AG04450 (cell line): ENCODE results near the gene DPP7. TPM values are rescaled to one million over a fixed set of nuclear protein-coding genes. Genes with fewer than 3 reads are reported as not detected.

ENCODE experiments used
- CTCF ChIA-PET: fragments of 300-600, 350-600 bp; formaldehyde crosslinking; extraction: SDS; loops from one replicate; lab custom pipeline; 2022; ENCODE audit warnings: antibody characterized with exemption, inconsistent platforms; lab: Charles Lee
- POLR2A ChIA-PET: fragments of 350-600 bp; formaldehyde crosslinking; extraction: SDS; loops from one replicate; lab custom pipeline; 2021; ENCODE audit warnings: antibody characterized with exemption, inconsistent platforms; lab: Yijun Ruan, JAX
- DNase-seq: peaks from one replicate; pipeline ENCODE4 v3.0.0-alpha.2; 2011; ENCODE audit warnings: low read depth, low spot score
- H3K27ac ChIP-seq: one replicate; pipeline ENCODE4 v1.5.1; 2012; ENCODE audit warnings: low read depth, low read length, control low read depth
- H3K27me3 ChIP-seq: one replicate; pipeline ENCODE4 v1.6.0; 2012; ENCODE audit warnings: low read length; ENCODE audit not compliant: control insufficient read depth, insufficient read depth
- H3K4me3 ChIP-seq: 2 replicates; pipeline ENCODE4 v1.5.1; 2011; ENCODE audit warnings: mild to moderate bottlenecking, low read depth, low read length, control low read depth
- H3K9me3 ChIP-seq: 2 replicates; pipeline ENCODE4 v1.5.1; 2012; ENCODE audit warnings: low read length; ENCODE audit not compliant: control insufficient read depth, insufficient read depth
- polyA plus RNA-seq: library from polyadenylated mRNA; depleted of rRNA; stranded (reverse); fragments of >200 nt; gene quantifications from 2 replicates; pipeline ENCODE4 v1.2.3, GENCODE V29; 2011
- TF ChIP-seq, protein P1 (sequence below): IDR thresholded peaks from 2 replicates; pipeline ENCODE4 v1.5.1; 2011; ENCODE audit warnings: low read depth, low read length, control low read depth, inconsistent platforms

Gene DPP7
- polyA plus RNA-seq, 1 experiment, result 30.6 TPM

DNA sequence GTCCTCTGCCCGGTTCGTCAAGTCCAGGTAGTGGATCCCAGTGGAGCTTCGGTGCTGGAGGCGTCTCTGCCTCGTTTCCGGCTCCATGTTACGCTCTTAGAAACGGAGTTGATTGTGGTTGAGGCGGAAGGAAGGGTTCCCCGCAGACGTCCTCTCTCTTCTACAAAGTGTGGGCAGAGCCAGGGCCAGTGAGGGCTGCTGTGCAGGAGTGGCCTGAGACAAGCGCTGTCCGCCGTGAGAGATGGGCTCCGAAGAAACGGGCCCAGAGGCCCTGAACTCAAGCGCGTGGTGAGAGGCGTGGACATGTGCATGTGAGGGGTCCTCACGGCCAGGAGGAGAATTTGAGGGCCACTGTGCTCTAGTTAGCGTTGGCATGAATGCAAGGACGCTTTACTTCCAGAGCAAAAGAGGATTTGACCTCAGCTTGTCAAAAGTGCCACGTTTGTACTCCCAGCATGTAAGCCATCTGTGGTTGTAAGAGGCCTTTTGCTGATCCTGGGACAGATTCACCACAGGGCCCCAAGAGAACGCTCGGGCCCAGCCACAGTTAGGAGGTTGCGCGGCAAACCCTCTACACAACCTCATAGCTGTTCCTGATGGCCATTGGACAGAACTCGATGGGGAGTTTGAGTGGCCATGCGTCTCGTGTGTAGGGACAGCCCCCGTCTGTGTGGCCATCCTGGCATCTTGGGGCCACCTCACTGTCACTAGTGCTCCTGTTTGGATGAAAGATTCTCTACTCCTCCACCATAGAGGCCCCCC lies 17.6 kb downstream of the DPP7 start:
- POLR2A ChIA-PET, result no interaction called here
- Histone ChIP-seq H3K27ac (no peak overlapping the region), H3K9me3 (peaks cover 7% of the 10 kb centered on the region), H3K27me3 (no peaks in the 10 kb centered on the region), H3K4me3 (no peak overlapping the region)
- no peak for DNase-seq
- CTCF ChIA-PET, result no interaction called here
- TF ChIP-seq, protein P1, sequence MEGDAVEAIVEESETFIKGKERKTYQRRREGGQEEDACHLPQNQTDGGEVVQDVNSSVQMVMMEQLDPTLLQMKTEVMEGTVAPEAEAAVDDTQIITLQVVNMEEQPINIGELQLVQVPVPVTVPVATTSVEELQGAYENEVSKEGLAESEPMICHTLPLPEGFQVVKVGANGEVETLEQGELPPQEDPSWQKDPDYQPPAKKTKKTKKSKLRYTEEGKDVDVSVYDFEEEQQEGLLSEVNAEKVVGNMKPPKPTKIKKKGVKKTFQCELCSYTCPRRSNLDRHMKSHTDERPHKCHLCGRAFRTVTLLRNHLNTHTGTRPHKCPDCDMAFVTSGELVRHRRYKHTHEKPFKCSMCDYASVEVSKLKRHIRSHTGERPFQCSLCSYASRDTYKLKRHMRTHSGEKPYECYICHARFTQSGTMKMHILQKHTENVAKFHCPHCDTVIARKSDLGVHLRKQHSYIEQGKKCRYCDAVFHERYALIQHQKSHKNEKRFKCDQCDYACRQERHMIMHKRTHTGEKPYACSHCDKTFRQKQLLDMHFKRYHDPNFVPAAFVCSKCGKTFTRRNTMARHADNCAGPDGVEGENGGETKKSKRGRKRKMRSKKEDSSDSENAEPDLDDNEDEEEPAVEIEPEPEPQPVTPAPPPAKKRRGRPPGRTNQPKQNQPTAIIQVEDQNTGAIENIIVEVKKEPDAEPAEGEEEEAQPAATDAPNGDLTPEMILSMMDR, result no peak

DNA sequence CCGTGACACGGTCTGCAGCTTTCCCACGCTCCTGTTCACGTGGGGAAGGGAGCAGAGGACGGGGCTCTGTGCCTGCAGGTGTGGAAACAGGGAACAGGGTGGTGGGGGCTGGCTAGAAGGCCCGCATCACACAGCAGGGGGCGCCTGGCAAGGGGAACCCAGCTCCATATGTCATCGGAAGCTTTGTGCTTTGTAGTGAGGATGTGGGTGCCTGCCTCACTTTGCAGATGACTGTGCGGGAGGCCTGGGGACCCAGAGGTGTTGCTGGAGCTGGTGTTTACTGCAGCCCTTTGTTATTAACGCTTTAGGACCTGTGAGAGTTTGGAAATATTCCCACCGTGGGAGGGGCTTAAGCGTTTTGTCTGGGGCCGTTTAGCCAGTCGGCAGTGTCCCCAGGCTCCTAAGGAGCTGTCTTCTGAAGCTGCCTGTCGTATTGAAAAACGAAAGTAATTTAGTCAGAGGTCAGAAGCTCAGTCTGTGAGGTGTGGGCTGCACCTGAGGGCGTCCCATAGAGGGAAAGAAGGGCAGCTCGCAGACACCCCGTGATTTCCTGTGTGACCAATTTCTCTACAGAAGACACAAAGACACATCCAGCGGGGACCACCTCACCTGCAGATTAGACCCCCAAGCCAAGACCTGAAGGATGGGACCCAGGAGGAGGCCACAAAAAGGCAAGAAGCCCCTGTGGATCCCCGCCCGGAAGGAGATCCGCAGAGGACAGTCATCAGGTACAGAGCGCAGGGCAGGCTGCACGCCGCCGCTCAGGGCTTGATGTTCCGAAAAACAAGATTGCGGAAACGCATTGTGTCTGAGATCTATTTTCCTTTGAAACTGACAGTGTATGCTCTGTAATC lies 18.6 kb downstream of the DPP7 start:
- no peak overlapping the region for H3K4me3 ChIP-seq
- ChIA-PET POLR2A (interaction anchor here (1.2 kb wide), 1 partner anchor 9 kb away, joined by 5 read pairs; the partner anchor contains the start of gene MAN1B1), CTCF (no interaction called here)
- no peak for DNase-seq
- H3K9me3 ChIP-seq, result no peaks in the 10 kb centered on the region; the same call in 1 of the 2 replicates
- TF ChIP-seq, protein P1, result peak; percentile 18; the same call in 1 of the 2 replicates
- no peak overlapping the region for H3K27ac ChIP-seq
- no peaks in the 10 kb centered on the region for H3K27me3 ChIP-seq

DNA sequence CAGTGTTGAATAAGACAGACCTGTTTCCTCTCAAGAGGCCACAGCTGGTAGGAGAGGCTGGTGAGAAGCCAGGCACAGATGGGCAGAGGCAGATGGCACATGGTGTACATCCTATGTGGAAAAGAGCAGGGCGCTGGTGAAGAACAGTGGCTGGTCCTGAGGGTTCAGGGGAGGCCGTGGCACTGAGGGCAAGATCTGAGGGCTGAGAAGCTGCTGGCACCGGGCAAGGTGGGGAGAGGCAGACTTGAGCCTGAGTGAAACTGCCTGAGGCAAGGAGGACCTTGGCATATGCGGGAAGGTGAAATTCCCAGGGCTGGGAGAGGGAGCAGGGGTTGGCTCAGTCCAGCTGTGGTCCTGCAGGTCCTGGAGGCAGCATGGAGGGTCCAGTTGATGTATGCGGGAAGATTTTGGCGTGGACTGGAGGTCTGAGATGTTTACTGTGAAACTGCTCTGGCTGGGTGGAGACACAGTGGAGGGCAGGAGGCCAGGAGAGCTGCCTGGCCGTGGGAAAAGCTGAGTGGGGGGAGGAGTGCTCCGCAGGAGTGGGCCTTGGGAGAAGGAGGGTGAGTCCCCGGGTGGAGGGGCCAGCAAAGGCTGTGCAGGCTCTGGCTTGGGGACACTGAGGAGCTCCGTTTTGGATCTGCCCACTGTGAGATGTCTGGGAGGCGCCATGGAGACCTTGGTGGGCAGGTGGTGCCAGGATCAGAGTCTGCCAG lies 25.1 kb downstream of the DPP7 start:
- no peak for DNase-seq
- POLR2A ChIA-PET, result no interaction called here
- CTCF ChIA-PET, result no interaction called here

DNA sequence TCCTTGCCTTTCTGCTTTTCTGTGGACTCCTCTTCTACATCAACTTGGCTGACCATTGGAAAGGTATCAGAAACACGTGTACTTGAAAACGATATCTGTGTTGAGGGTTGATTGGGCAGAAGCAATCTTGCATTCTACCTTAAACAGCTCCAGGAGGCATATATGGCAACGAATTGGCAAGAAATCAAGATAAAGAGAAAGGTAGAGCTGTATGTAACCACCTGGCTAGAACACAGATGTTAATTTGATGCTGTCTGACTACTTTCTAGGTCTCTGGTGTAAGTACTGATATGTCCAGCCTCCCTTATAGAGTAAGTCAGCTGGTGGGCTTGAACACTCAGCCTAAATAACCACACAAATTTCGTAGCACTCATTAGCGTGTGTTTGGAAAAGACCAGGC lies 26.4 kb downstream of the DPP7 start:
- TF ChIP-seq, protein P1, result no peak
- no peaks in the 10 kb centered on the region for H3K9me3 ChIP-seq
- POLR2A ChIA-PET, result interaction anchor here (2.1 kb wide), 1 partner anchor 100 kb away, joined by 12 read pairs; the partner anchor contains the start of genes ANAPC2 and SSNA1
- CTCF ChIA-PET, result interaction anchor here (0.7 kb wide), 1 partner anchor 149 kb away, joined by 3 read pairs; no protein-coding TSS in a partner anchor
- no peaks in the 10 kb centered on the region for H3K27me3 ChIP-seq
- DNase-seq, result no peak
- H3K4me3 ChIP-seq, result no peak overlapping the region
- no peak overlapping the region for H3K27ac ChIP-seq

More for the DNA sequence above, 25.1 kb downstream of the DPP7 start:
- Histone ChIP-seq H3K27ac (no peak overlapping the region), H3K4me3 (no peak overlapping the region), H3K27me3 (no peaks in the 10 kb centered on the region), H3K9me3 (no peaks in the 10 kb centered on the region)
- TF ChIP-seq, protein P1, result no peak
